Middle frontal gyrus (tissue), 1 donor: ENCODE data around the gene KPNA2.
"Not testable (repeated sequence)": the region's sequence is repeated elsewhere in the genome, so short reads cannot be mapped to it uniquely, and the experiment has no call there.

Source experiments
- DNase-seq: peaks from one replicate; pipeline ENCODE4 v3.0.0-alpha.2; 2015; ENCODE audit warnings: low spot score; ENCODE audit errors: extremely low spot score

Gene KPNA2

DNA sequence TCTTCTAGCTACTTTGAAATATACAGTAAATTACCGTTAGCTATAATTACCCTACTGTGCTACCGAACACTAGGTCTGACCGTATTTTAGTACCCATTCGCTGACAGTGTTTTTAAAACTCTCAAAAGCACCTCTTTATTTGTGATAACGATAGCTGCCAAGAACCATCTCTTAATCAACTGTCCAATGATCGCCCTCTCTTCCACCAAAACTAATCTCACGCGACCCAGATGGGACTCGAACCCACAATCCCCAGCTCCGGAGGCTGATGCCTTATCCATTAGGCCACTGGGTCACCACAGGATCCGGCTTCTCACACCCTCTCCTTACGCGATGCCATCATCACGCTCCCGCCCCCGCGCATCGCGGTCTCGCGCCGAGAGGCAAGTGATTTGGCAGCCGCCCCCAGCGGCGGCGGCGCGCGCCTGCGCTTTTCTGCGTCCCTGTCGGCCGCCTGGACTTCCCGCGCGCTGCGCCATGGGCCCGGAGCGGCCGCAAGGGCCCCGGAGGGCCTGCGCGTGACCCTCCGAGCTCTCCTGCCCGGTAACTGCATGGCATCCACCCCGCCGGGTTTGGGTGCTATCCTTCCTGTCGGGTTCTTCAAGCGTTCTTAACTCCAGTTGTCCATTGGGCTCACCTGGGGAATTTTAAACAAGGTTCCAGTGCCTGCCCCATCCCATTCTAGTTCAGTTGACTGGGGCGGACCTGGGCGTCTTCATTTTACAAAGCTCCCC, 15.7 kb upstream of the KPNA2 start:
- DNase-seq: peak; percentile 97

DNA sequence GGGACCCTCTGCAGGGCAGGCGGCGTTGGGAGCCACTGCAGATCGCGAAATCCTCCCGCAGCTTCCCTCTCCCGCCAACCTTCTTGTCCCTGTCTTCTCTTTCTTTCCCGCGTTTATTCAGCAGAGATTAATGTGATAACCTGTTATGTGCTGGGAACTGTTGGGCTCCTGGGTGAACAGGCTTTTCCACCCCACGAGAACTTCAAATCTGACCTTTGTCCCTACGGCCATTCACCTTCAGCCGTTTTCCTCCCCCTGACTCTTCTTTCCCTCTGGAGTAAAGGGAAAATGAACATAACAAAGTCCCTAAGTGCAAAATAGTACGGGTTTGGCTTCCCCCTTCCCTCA, 15.2 kb upstream of the KPNA2 start:
- DNase-seq: no peak

DNA sequence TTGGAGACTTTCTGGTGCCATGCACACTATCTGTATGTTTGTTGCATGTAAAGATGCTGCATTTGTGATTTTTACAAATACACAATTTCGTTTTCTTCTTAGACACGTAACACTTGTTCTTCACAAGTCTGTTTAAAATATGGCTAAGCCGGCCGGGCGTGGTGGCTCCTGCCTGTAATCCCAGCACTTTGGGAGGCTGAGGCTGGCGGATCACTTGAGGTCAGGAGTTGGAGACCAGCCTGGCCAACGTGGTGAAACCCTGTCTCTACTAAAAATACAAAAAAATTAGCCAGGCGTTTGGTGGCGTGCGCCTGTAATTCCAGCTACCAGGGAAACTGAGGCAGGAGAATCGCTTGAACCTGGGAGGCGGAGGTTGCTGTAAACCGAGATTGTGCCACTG, 14.7 kb upstream of the KPNA2 start:
- not testable (repeated sequence) for DNase-seq

DNA sequence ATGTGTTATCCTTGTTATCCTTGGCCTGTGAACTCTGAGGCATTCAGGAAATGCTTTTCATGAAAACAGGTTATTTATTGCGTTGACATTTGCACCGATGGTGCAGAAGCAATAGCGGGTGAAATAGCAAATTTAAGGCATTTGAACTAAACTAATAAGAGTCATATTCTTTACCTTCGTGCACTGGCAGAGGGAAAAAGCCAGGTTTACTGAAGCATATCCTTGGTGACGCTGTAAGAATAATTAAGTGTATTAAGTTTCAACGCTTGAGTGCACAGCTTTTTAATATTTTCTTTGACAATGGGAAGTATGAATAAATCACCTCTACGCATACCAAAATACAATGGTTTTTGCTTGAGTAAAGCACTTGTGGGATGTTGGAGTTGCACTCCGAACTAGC, 13.6 kb upstream of the KPNA2 start:
- no peak for DNase-seq

DNA sequence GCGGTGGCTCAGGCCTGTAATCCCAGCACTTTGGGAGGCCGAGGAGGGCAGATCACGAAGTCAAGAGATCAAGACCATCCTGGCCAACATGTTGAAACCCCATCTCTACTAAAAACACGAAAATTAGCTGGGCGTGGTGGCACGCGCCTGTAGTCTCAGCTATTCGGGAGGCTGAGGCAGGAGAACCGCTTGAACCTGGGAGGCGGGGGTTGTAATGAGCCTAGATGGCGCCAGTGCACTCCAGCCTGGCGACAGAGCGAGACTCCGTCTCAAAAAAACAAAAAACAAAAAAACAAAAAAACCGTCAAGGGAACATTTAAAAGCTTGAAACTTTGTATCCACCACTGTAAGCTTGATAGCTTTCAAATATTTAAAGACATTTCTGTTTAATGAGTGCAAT, 13.0 kb upstream of the KPNA2 start:
- DNase-seq: not testable (repeated sequence)

DNA sequence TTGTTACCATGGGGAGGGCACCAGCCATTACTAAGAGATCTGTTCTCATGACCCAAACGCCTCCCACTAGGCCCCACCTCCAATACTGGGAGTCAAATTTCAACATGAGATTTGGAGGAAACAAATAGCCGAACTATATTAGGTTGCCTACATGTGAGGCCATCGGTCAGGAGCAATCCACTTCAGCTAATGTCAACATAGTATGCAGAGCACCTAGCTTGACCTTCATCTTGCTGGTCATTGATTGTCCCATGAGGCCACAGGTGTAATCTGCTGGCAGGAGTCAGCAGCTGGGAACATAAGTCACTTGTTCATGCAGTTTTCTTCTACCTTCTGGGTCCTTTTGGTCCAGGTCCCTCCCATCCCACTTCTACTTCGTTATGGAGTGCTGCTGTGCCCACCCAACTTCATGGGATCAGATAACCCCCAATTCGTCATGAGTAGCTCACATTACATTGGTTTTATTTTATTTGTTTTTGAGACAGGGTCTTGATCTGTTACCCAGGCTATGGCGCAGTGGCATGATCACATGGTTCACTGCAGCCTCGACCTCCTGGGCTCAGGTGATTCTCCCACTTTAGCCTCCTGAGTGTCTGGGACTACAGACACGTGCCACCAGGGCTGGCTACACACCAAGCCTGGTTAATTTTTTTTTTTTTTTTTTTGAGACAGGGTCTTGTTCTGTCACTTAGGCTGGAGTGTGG, 5.9 kb upstream of the KPNA2 start:
- DNase-seq: no peak

DNA sequence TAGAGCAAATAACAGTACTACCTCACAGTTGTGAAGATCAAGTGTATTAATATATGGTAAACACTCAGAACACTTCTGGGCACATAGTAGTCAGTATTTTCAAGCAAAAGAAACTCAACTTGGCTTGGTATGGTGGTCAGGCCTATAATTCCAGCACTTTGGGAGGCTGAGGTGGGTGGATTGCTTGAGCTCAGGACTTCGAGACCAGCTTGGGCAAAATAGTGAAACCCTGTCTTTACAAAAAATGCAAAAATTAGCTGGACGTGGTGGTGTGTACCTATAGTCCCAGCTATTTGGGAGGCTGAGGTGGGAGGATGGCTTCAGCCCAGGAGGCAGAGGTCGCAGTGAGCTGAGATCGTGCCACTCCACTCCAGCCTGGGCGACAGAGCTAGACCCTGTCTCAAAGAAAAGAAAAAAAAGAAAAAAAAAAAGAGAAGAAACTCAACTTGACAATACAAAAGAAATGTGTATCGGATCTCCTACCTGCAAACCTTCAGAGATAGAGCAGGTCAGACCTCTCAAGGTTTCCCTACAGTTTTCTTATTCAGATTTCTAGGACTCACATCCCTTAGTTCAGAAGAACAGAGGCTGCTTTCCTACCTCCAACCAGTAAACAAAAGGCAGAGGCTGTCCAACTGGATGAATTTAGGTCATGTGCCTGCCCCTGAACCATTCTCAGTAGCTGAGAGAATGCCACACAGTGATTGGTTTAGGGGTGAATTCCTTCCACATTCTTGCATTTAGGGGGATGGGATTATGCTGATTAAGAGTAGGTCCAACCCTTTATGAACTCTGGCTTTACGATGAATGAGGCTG, 1.7 kb upstream of the KPNA2 start:
- no peak for DNase-seq

DNA sequence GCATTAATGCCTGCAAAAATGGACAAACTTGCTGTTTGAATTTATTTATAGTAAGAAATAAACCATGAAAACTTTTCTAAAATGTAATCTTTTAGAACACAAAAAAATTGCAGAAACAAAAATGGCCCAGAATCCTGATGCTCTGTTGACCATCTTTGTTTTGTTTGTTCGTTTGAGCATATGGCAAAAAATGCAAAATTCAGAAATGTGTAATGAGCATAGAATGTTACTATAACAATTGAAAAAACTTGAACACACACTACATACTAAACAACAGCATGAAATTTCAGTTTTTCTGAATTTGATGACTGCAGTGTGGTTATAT, 1.1 kb upstream of the KPNA2 start:
- no peak for DNase-seq

DNA sequence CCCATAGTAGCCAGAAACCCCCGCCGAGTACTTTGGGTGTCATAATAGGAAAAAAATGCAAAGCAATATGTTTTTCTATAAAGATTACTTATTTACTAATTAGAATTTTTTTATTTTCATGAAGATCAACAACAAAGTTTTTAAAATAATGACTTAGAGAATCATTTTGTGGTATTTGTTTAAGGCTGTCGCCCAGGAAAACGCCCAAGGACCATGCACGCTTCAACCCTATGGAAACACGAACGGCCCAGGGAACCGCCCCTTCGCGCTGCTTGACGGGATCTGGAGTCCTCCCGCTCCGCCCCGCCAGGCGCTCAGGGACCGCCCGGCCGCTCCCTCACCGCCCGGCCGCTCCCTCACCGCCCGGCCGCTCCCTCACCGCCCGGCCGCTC, 408 bp upstream of the KPNA2 start:
- DNase-seq: peak; percentile 91

DNA sequence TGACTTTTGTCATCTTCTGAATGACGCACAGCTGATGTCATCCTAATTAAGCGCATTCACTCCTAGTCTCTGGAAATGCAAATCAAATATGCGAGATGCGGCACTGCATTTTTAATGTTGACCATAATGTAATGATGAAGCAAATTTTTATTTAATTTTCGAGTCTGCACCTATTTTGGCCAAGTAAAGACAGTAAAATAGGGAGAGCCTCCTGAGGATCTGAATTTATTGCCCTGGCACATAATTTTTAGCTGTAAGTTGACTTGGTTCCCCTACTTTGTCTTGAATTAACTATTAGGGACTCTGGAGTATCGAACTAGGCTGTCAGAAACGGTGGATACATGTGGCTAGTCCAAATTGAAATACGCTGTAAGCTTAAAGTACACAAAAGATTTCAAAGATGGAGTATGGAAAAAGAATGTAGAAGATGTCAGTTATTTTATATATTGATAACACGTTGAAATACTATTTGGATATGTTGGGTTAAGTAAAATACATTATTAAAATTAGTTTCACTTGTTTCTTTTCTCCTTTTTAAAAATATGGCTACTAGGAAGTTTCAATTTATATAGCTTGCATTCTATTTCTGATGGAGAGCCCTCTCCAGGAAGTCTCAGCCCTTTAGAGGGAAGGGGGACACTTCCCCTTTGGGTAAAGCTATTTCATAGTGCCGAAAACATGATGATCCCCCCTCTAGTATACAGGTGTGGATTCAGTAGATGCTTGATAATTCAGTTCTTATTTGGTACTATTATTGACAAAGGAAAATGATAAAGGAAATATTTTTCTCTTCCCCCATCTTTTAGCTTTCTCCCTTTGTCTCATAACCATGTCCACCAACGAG, 991 bp downstream of the KPNA2 start:
- DNase-seq: peak; percentile 20

DNA sequence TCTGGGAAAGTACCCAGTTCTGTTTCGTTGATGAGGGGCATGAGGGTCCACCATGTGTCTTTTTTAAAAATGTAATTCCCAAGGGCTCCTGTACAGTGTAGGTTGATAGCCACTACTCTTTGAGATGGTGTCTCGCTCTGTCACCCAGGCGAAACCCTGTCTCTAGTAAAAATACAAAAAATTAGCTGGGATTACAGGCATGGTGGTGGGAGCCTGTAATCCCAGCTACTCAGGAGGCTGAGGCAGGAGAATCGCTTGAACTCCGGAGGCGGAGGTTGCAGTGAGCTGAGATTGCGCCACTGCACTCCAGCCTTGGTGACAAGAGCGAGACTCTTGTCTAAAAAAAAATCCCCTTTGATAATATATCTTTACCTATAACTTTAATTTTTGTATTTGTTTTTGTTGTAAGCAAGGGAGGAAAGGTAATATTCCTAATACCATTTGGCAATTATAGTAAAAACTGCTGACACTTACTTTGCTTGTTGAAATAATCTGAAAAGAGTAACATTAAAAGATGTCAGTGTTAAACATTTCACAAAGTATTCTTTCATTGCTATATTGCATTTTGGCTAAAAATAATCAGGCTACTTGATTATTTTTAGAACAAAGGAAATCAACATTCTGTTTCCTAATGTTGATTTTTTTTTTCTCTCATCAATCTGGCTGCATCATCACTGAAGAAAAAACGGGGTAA, 11.8 kb downstream of the KPNA2 start:
- no peak for DNase-seq

DNA sequence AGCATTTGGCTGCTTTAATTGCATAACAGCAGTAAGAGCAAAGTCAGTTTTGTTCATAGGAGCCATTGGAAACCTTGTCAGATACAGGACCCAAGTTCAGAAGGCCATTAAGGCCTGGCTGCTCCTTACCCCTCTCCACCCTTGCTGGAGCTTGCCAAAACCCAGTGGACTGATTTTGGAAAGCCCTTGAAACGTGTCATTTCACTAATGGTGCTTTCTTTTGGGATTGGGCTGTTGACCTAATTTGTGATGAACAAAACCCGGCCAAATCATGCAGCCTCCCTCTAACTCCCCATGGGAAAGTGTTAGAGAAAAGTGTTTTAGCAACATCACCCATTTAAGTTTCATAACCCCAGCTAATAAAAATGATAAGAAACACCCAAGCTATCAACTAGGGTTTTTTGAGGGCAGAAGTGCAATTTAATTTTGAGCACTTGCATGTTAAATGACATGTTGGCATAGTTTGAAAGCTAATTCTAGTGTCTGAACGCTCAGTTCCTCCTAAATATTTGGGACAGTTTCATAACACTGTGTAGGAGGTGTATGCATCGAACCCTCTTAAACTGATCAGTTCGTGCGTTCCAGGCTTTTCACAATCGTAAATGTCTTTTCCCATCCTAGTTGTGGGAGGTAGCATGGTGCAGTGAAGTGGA, 12.5 kb downstream of the KPNA2 start:
- not testable (repeated sequence) for DNase-seq

DNA sequence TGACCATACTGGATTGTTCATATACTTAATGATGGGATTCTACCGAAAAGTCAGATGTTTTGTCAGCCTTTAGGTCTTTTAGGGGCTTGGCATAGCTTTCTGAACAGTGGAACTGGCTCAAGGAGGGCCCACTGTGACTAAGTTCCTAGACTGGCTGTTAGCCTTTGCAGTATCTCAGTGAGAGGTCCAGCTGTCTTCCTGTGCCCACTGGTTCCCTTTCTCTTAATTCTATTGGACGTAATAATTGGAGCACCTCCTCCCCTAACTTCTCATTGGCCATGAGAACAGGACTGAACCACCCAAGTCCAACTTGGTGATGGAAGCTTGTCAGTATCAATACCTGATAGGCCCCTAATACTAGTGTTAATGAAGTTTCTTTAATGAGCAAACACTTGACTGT, 13.5 kb downstream of the KPNA2 start:
- DNase-seq: no peak

DNA sequence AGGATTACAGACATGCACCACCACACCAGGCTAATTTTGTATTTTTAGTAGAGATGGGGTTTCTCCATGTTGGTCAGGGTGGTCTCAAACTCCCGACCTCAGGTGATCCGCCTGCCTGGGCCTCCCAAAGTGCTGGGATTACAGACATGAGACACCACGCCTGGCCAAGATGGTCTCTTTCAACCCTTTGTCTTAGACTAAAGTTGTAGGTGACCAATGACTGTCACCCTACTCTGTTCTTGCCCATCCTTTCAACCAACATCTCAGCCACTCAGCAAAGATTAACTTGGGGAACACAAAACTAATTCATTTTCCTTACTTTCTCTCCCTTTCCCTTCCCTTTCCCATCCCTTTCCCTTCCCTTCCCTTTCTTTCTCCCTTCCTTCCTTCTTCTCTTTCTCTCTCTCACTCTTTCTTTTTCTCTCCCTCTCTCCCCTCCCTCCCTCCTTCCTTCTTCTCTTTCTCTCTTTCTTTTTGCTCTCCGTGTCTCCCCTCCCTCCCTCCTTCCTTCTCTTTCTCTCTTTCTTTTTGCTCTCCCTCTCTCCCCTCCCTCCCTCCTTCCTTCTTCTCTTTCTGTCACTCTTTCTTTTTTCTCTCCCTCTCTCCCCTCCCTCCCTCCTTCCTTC, 14.4 kb downstream of the KPNA2 start:
- not testable (repeated sequence) for DNase-seq

DNA sequence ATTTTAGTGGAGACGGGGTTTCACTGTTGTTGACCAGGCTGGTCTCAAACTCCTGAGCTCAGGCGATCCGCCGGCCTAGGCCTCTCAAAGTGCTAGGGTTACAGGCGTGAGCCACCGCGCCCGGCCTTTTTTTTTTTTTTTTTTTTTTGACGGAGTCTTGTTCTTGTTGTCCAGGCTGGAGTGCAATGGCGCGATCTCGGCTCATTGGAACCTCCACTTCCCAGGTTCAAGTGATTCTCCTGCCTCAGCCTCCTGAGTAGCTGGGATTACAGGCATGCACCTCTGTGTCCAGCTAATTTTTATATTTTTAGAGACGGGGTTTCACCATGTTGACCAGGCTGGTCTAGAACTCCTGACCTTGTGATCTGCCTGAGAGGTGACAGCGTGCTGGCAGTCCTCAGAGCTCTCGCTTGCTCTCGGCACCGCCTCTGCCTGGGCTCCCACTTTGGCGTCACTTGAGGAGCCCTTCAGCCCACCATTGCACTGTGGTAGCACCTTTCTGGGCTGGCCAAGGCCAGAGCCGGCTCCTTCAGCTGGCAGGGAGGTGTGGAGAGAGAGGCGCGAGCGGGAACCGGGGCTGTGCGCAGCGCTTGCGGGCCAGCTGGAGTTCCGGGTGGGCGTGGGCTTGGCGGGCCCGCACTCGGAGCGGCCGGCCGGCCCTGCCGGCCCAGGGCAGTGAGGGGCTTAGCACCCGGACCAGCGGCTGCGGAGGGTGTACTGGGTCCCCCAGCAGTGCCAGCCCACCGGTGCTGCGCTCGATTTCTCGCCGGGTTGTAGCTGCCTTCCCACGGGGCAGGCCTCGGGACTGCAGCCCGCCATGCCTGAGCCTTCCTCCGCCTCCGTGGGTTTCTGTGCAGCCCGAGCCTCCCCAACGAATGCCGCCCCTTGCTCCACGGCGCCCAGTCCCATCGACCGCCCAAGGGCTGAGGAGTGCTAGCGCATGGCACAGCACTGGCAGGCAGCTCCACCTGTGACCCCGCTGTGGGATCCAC, 16.1 kb downstream of the KPNA2 start:
- DNase-seq: not testable (repeated sequence)

DNA sequence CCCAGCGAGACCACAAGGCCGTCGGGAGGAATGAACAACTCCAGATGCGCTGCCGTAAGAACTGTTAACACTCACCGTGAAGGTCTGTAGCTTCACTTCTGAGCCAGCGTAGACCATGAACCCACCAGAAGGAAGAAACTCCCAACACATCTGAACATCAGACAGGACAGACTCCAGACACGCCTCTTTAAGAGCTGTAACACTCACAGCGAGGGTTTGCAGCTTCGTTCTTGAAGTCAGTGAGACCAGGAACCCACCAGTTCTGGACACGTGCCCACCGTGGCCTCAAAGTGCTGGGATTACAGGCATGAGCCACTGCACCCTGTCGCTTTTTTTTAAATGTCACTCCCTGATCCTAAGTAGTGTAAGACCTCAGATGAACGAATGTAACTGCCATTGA, 17.3 kb downstream of the KPNA2 start:
- DNase-seq: no peak

DNA sequence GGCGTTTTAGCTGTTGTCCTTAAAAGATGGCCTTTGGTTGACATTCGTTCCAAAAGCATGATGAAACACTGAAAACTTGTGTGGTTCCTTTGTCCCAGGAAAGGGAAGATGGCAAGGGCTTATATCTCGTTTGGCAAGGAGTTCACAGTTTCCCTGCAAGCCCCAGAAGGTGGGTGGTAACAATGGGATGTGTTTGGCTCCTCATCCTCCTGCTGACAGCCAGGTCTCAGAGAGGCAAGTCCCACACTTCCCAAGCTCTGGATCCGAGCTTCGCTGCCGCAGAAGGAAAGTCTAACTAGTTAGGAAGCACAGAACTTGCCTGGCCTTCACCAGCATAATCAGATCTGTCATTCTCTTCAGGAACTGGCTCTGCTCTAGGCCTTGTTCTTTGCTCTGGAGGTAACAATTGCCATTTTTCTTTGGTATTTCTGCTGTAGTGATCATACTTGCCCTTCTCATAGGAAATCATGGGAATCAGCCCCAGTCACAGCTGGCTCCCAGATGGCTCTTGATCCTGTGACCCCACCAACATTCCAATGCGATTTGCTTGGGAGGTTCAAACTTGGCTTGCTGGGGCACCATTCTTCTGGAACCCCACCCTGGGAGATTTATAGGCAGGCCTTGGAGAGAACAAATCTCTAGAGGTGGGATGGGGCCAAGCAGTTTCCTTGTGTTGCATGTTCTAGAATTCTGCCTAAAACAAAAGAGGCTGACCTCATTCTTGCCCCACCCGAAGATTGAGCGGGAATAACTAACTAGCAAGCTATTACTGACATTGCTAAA, 17.9 kb downstream of the KPNA2 start:
- no peak for DNase-seq

DNA sequence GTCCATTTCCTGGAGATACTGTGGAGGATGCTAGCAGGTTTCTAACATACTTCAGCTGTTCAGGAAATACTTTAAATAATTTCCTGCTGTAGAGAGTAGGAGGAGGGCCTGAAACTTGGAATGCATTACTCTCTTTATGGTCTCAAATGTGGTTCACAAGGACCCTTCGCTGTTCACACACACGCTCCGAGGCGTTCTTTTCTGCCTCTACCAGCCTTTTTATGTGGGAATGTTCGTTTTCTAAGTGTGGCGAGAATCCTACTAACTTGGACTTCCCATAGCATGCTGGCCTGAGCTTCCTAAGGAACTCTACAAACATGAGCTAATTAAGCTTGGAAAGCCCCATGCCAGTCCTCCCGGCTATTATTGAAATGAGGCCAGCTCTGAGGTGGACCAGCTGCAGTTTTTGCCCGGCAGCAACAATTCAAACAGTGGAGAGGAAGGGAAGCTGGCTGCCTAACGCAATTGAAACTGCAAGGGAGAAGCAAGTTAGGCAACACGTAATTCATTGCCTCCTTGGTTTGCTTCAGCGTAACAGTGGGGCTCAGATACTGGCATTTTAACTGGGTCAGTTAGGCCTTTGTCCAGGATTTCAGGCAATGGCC, 18.9 kb downstream of the KPNA2 start:
- no peak for DNase-seq
